H1 (cell line): Measurements from ENCODE around the gene CD226. TPM values are rescaled to one million over a fixed set of nuclear protein-coding genes. Genes with fewer than 3 reads are reported as not detected.

Source experiments
- CTCF ChIA-PET: fragments of 300-600 bp; sonication (Branson Sonifier 250); formaldehyde crosslinking; loops from one replicate; lab custom pipeline; 2021; ENCODE audit not compliant: partially characterized antibody; lab: Charles Lee
- POLR2A ChIA-PET: fragments of 300-600 bp; sonication (Branson Sonifier 250); formaldehyde crosslinking; loops from one replicate; lab custom pipeline; 2021; ENCODE audit warnings: inconsistent platforms; ENCODE audit not compliant: partially characterized antibody; lab: Charles Lee
- DNase-seq, 2 experiments: peaks; one replicate each; pipeline versions ENCODE4 v3.0.0 to v3.0.0-alpha.2; 2010 to 2022; ENCODE audit warnings: low spot score in 2 of 2, low read depth in 1 of 2, mixed read lengths in 1 of 2
- FAIRE-seq: peaks from 2 replicates; lab custom pipeline; 2011; peaks lifted over from hg19 to GRCh38; lab: Jason Lieb, UNC
- H2AFZ ChIP-seq: 2 replicates; pipeline ENCODE4 v1.8.1; 2012; ENCODE audit warnings: low read length, inconsistent platforms
- H2AK5ac ChIP-seq: 2 replicates; pipeline ENCODE4 v1.6.1; 2013; ENCODE audit warnings: low read depth, low read length
- H2BK120ac ChIP-seq: replicated peaks from 2 replicates; pipeline ENCODE3; 2013; ENCODE audit warnings: low read depth, low read length, inconsistent platforms
- H2BK12ac ChIP-seq: 2 replicates; pipeline ENCODE4 v1.6.1; 2013; ENCODE audit warnings: low read depth, low read length
- H2BK15ac ChIP-seq: 2 replicates; pipeline ENCODE4 v1.6.1; 2013; ENCODE audit warnings: low read length
- H2BK20ac ChIP-seq: 2 replicates; pipeline ENCODE4 v1.6.1; 2013; ENCODE audit warnings: low read length
- H2BK5ac ChIP-seq: 2 replicates; pipeline ENCODE4 v1.6.1; 2013; ENCODE audit warnings: low read depth, low read length
- H3K14ac ChIP-seq: 2 replicates; pipeline ENCODE4 v1.6.1; 2013; ENCODE audit warnings: inconsistent platforms; ENCODE audit not compliant: insufficient read length
- H3K18ac ChIP-seq: 2 replicates; pipeline ENCODE4 v1.6.1; 2013; ENCODE audit warnings: low read length; ENCODE audit errors: extremely low read depth
- H3K23ac ChIP-seq: 2 replicates; pipeline ENCODE4 v1.6.1; 2013; ENCODE audit warnings: inconsistent platforms; ENCODE audit not compliant: insufficient read length
- H3K23me2 ChIP-seq: 2 replicates; pipeline ENCODE4 v1.6.1; 2013; ENCODE audit warnings: low read depth, low read length
- H3K27ac ChIP-seq: 2 replicates; pipeline ENCODE4 v1.6.1; 2011; ENCODE audit warnings: low read depth, low read length, inconsistent platforms
- H3K27me3 ChIP-seq, 4 experiments: replicated peaks in 1 of 4; 1 replicate in 1 of 4; 2 replicates in 3 of 4; pipeline versions ENCODE4 v1.6.1 to v1.8.1; 2011 to 2013; ENCODE audit warnings: low read length in 3 of 4, mild to moderate bottlenecking in 3 of 4, inconsistent platforms in 2 of 4, mixed read lengths in 2 of 4, moderate library complexity in 1 of 4; ENCODE audit not compliant: control insufficient read depth in 3 of 4, insufficient read depth in 3 of 4; ENCODE audit errors: extremely low read depth in 1 of 4
- H3K36me3 ChIP-seq, 4 experiments: 2 replicates each; pipeline versions ENCODE4 v1.6.1 to v1.8.1; 2011 to 2013; ENCODE audit warnings: mild to moderate bottlenecking in 4 of 4, low read length in 3 of 4, moderate library complexity in 2 of 4, control low read depth in 1 of 4, inconsistent platforms in 1 of 4; ENCODE audit not compliant: insufficient read depth in 4 of 4, control insufficient read depth in 2 of 4
- H3K4ac ChIP-seq: replicated peaks from 2 replicates; pipeline ENCODE3; 2013; ENCODE audit warnings: low read length, low read depth, mixed read lengths, inconsistent platforms; ENCODE audit not compliant: insufficient read length
- H3K4me1 ChIP-seq, 4 experiments: replicated peaks in 1 of 4; 1 replicate in 1 of 4; 2 replicates in 3 of 4; pipeline versions ENCODE4 v1.6.1 to v1.8.1; 2011 to 2013; ENCODE audit warnings: low read length in 3 of 4, inconsistent platforms in 2 of 4, mixed read lengths in 1 of 4; ENCODE audit not compliant: insufficient read depth in 4 of 4, control insufficient read depth in 3 of 4
- H3K4me2 ChIP-seq, 2 experiments: 2 replicates each; pipeline versions ENCODE4 v1.6.1 to v1.8.1; 2011 to 2013; ENCODE audit warnings: low read depth in 2 of 2, low read length in 2 of 2, control low read depth in 1 of 2, inconsistent platforms in 1 of 2, mild to moderate bottlenecking in 1 of 2; ENCODE audit not compliant: insufficient read depth in 1 of 2
- H3K4me3 ChIP-seq, 4 experiments: fragments of 200-600, 300-600 bp in 1 of 4; sonication (generic), shearing (Covaris generic), sonication (Bioruptor Twin) in 1 of 4; 2 replicates each; pipeline versions ENCODE4 v1.5.1 to v1.8.1; 2011 to 2016; ENCODE audit warnings: low read length in 4 of 4, low read depth in 3 of 4, control low read depth in 2 of 4, inconsistent platforms in 2 of 4, mild to moderate bottlenecking in 2 of 4, mixed read lengths in 1 of 4, moderate library complexity in 1 of 4; ENCODE audit not compliant: insufficient read depth in 2 of 4; ENCODE audit errors: extremely low read depth in 1 of 4
- H3K56ac ChIP-seq: replicated peaks from 2 replicates; pipeline ENCODE3; 2013; ENCODE audit warnings: low read depth, mild to moderate bottlenecking, mixed read lengths, low read length, inconsistent platforms; ENCODE audit not compliant: insufficient read length
- H3K79me1 ChIP-seq: 2 replicates; pipeline ENCODE4 v1.6.1; 2013; ENCODE audit warnings: low read depth, low read length, control low read depth
- H3K79me2 ChIP-seq, 2 experiments: 2 replicates each; pipeline versions ENCODE4 v1.6.1 to v1.8.1; 2012 to 2013; ENCODE audit warnings: low read length in 2 of 2, mild to moderate bottlenecking in 2 of 2, inconsistent platforms in 1 of 2; ENCODE audit not compliant: insufficient read depth in 2 of 2, control insufficient read depth in 1 of 2
- H3K9ac ChIP-seq, 4 experiments: replicated peaks in 1 of 4; 1 replicate in 1 of 4; 2 replicates in 3 of 4; pipeline versions ENCODE4 v1.6.1 to v1.8.1; 2011 to 2013; ENCODE audit warnings: low read depth in 3 of 4, low read length in 3 of 4, control low read depth in 2 of 4, mild to moderate bottlenecking in 2 of 4, moderate library complexity in 2 of 4, inconsistent platforms in 1 of 4; ENCODE audit errors: extremely low read depth in 1 of 4
- H3K9me3 ChIP-seq, 2 experiments: 2 replicates each; pipeline versions ENCODE4 v1.6.1 to v1.8.1; 2012 to 2013; ENCODE audit warnings: mild to moderate bottlenecking in 2 of 2, moderate library complexity in 2 of 2, control low read depth in 1 of 2, inconsistent platforms in 1 of 2, low read depth in 1 of 2, low read length in 1 of 2, mixed read lengths in 1 of 2; ENCODE audit not compliant: insufficient read depth in 2 of 2
- H4K20me1 ChIP-seq, 2 experiments: replicated peaks in 1 of 2; 2 replicates each; pipeline versions ENCODE3 to v1.8.1; 2011 to 2013; ENCODE audit warnings: inconsistent platforms in 2 of 2, low read length in 2 of 2, mild to moderate bottlenecking in 1 of 2; ENCODE audit not compliant: insufficient read depth in 2 of 2, control insufficient read depth in 1 of 2
- H4K5ac ChIP-seq: 2 replicates; pipeline ENCODE4 v1.6.1; 2013; ENCODE audit warnings: low read length, low read depth, mixed read lengths, inconsistent platforms; ENCODE audit not compliant: insufficient read length
- H4K8ac ChIP-seq: 2 replicates; pipeline ENCODE4 v1.8.0; 2013; ENCODE audit warnings: mild to moderate bottlenecking, moderate library complexity, low read length, inconsistent platforms; ENCODE audit not compliant: insufficient read depth; ENCODE audit errors: extremely low read depth
- H4K91ac ChIP-seq: replicated peaks from 2 replicates; pipeline ENCODE3; 2013; ENCODE audit warnings: low read length, mixed read lengths, inconsistent platforms; ENCODE audit not compliant: insufficient read length
- CHD1 ChIP-seq: IDR thresholded peaks from 2 replicates; pipeline ENCODE4 v1.6.1; 2012; ENCODE audit warnings: low read depth, low read length, improper control_type of control experiment
- HDAC6 ChIP-seq: IDR thresholded peaks from one replicate; pipeline ENCODE4 v1.7.1; 2012; ENCODE audit warnings: low read depth, mild to moderate bottlenecking, inconsistent platforms, low read length, moderate library complexity
- JUN ChIP-seq: IDR thresholded peaks from 2 replicates; pipeline ENCODE4 v1.6.1; 2011; ENCODE audit warnings: low read depth, mild to moderate bottlenecking, improper control_type of control experiment, low read length
- TCF12 ChIP-seq: IDR thresholded peaks from 2 replicates; pipeline ENCODE4 v1.6.1; 2011; ENCODE audit warnings: low read depth, mild to moderate bottlenecking, low read length
- YY1 ChIP-seq: IDR thresholded peaks from 2 replicates; pipeline ENCODE4 v1.6.1; 2011; ENCODE audit warnings: low read depth, mild to moderate bottlenecking, low read length
- WGBS, 2 experiments: shearing (Covaris generic) in 1 of 2; methylation state at CpG; one replicate each; pipeline versions ENCODE4 v1.1.6 to v1.1.7; 2013 to 2015; ENCODE audit warnings: low lambda C conversion rate in 2 of 2, mixed read lengths in 2 of 2, inconsistent platforms in 1 of 2, low coverage in 1 of 2, missing lambda C conversion rate in 1 of 2; ENCODE audit not compliant: insufficient replicate concordance in 2 of 2, insufficient coverage in 1 of 2, insufficient read length in 1 of 2; ENCODE audit errors: extremely low coverage in 1 of 2, missing lambda C conversion rate in 1 of 2; 5-methylcytosine and 5-hydroxymethylcytosine counted together
- polyA plus RNA-seq, 7 experiments: library from polyadenylated mRNA; depleted of rRNA in 3 of 7; stranded (reverse) in 5 of 7; unstranded in 2 of 7; fragments of >200 nt in 5 of 7; fragments of 200-250 nt in 2 of 7; gene quantifications; 1 replicate in 5 of 7; 2 replicates in 1 of 7; 4 replicates in 1 of 7; pipeline versions ENCODE4 v1.2.1 to v1.2.3, GENCODE V29; 2011 to 2013; ENCODE audit warnings: missing spikeins in 2 of 7, mixed read lengths in 2 of 7
- total RNA-seq: library from RNA; stranded (reverse); fragmentation: NEBNext Ultra II Directional; extraction: Animal tissue kit (Norgen Biotek cat#: 25700); gene quantifications from 2 replicates; pipeline ENCODE4 v1.2.1, GENCODE V29; 2021

The CD226 gene
- total and polyA plus RNA-seq, 2 of the 8 experiments (the other 6 are each of a cell fraction or from before 2014, with no cell fraction given), result not detected

DNA sequence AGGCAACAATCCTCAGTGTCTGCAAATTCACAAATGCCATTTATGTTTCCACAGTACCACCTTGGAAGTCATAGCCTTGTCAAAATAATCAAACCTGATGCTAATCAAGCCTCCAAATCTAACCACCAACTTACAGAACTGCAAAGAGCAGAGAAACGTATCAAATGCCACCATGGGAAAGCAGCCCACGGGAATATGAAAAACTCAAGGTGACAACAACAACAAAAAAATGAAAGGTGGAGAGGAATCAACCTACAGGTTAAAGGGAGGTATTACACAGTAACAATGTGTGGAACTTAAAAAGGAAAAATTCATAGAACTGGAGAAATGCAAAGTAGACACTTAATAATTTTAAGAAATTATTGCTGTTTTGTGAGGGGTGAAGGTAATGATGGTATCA lies 46.7 kb downstream of the CD226 start:
- no peaks in the 10 kb centered on the region for H3K36me3 ChIP-seq
- H2BK20ac ChIP-seq, result no peak overlapping the region
- no peak overlapping the region for H4K91ac ChIP-seq
- ChIA-PET POLR2A (no interaction called here), CTCF (interaction anchor here (1.4 to 1.7 kb wide), 2 partner anchors 47 to 263 kb away, joined by 3 read pairs; no protein-coding TSS in a partner anchor)
- H3K27ac ChIP-seq, result no peak overlapping the region
- H3K18ac ChIP-seq, result no peak overlapping the region
- no peak overlapping the region for H3K23ac ChIP-seq
- no peak for DNase-seq
- no peak overlapping the region for H3K4me3 ChIP-seq
- no peak overlapping the region for H2BK15ac ChIP-seq
- FAIRE-seq, result no peak
- no peaks in the 10 kb centered on the region for H4K20me1 ChIP-seq
- no peak overlapping the region for H3K4ac ChIP-seq
- H2BK12ac ChIP-seq, result no peak overlapping the region
- no peak overlapping the region for H3K56ac ChIP-seq
- H2AK5ac ChIP-seq, result no peak overlapping the region
- no peaks in the 10 kb centered on the region for H3K79me2 ChIP-seq
- H3K14ac ChIP-seq, result no peak overlapping the region
- no peak overlapping the region for H3K4me2 ChIP-seq
- H3K9me3 ChIP-seq, result no peaks in the 10 kb centered on the region
- no peak overlapping the region for H4K8ac ChIP-seq
- no peak overlapping the region for H3K9ac ChIP-seq
- no peaks in the 10 kb centered on the region for H3K23me2 ChIP-seq
- no peak overlapping the region for H2AFZ ChIP-seq
- no peaks in the 10 kb centered on the region for H3K27me3 ChIP-seq
- H2BK5ac ChIP-seq, result no peak overlapping the region
- no peaks in the 10 kb centered on the region for H3K79me1 ChIP-seq
- 85% methylated on average over 2 of the region's 2 CpGs; no CpG with 5 or more reads in 1 of the 2 experiments for WGBS, 2 experiments
- no peak overlapping the region for H4K5ac ChIP-seq
- no peak for TF ChIP-seq JUN
- TF ChIP-seq CHD1, result no peak
- TF ChIP-seq YY1, result no peak
- no peak for TF ChIP-seq TCF12
- TF ChIP-seq HDAC6, result no peak
- H2BK120ac ChIP-seq, result no peak overlapping the region
- H3K4me1 ChIP-seq, result no peaks in the 10 kb centered on the region
